Measurements from ENCODE around the gene C2orf78.
A peak's percentile ranks its signal among the peaks of the same experiment; 100 is the strongest.
"Not testable (repeated sequence)": the region's sequence is repeated elsewhere in the genome, so short reads cannot be mapped to it uniquely, and the experiment has no call there.

Gene C2orf78

DNA sequence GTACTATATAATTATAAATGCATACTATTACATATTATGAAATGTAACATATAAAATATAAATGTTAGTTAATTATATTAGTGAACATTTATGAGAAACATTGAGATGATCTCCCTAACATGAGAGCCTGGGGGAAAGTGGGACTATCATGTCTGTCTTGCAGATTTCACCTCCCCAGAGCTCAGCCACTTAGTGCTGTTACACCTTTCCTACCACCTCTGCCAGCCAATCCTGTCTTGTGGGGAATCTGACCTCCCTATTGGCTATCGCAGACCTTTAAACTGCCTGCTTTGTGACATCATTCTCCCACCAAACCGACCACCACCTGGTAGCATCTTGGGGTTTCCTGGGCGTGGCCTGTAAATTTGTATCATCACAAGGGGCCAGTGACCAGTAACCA is at the start of gene C2orf78:
TSS of gene C2orf78 (plus strand) at position 301 of the 400 bp plus-strand sequence. CDS start 127 bp downstream, outside the sequence.
- not testable (repeated sequence) for DNase-seq

DNA sequence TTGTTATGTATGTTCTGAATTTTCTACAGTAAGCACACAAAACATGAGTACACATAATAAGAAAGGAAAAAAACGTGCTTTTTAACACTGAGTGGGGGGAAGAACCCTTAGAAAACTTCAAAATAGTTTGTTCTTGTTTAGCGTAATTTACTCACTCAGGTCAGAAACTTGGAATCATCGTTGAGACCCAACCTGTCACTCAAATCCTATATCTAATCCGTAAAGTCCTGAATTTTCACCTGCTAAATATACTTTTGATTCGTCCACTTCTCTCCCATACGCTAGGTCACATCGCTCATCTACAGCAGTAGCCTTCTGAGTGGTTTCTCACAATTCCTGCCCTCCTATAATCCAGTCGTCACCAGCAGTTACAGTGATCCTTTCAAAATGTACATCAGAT is 47.6 kb upstream of the C2orf78 start:
- no peak for DNase-seq

GRCh38 chr2:73736855-73737779 is 46.9 kb upstream of the C2orf78 start, which contains the start of gene TPRKB:
TSS of gene TPRKB (minus strand) at chr2:73737345. CDS start at chr2:73734569, 2,776 bp downstream.
- DNase-seq, result peak; percentile 96

DNA sequence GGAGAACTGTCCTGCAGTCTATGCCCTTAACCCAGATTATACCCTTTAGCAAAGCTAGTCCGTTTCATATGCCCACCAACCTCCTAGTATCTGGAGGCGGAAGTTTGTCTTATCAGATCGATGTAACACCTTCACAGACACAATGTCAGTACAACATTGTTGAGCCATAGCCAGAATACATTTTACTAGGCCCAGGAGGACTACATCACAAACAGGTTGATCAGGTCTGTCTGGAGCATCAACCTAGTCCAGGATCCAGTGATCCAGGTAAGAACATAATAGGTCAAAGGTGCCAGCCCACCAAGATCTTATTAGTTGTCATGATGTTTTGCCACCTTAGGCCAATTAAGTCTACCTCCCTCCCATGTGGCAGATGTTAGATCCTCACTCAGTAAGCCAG is 44.9 kb upstream of the C2orf78 start:
- DNase-seq, result no peak

GRCh38 chr2:73740767-73741166 is 43.2 kb upstream of the C2orf78 start:
- no peak for DNase-seq

DNA sequence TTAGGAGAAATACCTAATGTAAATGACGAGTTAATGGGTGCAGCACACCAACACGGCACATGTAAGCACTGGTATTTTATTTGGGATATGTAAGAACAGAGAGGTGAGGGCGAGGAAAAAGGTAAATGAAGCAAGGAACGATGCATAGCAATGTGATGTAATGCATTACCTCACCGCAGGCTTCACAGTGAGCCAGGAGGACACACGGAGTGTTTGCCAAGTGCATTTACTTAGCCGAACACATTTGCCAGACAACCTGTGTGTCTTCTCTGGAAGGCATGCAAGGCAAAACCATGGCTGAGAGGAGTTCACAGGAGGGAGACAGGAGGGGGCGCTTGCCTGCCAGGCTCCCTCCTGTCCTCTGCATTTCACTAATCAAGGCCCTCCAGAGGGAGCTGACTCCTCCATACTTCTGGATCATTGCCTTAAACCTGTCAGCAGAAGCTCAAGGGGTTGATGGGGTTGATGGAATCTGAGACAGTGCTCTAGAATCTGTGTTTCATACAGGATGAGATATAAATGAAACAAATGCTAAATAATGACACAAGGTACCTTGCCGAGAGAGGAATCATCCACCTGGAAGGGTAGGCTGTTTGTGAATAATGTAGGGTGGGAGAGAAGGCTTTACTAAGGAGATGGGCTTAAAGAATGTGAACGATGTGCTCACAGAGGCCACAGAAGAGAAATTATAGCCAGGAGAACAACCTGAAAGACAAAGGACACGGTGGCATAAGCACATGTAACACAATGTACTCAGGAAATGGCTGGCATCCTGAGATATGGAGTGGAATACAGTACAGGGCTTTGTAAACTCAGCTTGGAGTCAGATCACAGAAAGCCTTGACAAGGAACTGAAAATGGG is 37.7 kb upstream of the C2orf78 start:
- no peak for DNase-seq

GRCh38 chr2:73746877-73747208 is 37.1 kb upstream of the C2orf78 start:
- no peak for DNase-seq

DNA sequence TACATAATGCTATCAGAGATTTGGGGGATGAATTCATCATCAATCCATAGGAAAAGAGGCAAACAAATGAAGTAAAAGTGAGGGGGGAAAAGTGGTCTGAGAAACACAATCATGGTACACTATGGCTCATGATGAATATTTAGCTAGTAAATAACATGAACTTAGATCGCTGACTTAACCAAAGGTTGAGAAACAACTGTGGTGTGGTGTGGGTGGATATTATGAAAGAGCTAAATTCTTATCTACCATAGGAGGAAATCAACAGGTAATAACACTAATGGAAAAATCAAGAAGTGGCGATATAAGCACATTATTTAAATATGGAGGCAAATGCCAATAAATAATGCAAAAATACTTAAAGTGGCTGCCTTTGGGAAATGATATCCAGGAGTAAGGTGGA is 34.7 kb upstream of the C2orf78 start:
- no peak for DNase-seq

- not testable (repeated sequence) for DNase-seq
Observed at GRCh38 chr2:73754332-73754731, 29.7 kb upstream of the C2orf78 start.

DNA sequence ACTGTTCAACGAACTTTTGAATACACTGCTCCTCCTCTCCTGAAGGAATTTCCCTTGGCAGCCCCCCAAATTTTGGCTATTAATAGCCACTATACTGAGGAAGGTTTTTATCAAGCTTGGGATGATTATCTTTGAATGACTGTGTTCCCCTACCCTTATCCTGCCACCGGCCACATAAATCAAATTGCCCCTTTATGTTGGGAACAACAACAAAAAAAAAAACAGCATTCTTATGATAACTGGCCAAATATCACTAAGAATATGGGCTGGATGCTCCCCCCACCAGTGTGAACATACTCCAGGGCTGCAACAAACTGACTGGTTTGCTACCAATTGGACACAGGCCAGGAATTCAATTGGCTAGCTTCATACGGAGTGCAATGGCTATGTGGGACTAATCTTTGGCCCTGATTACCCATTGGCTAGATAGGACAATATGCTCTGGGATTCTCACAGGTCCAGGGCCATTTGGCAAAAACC is 24.7 kb upstream of the C2orf78 start:
- no peak for DNase-seq

DNA sequence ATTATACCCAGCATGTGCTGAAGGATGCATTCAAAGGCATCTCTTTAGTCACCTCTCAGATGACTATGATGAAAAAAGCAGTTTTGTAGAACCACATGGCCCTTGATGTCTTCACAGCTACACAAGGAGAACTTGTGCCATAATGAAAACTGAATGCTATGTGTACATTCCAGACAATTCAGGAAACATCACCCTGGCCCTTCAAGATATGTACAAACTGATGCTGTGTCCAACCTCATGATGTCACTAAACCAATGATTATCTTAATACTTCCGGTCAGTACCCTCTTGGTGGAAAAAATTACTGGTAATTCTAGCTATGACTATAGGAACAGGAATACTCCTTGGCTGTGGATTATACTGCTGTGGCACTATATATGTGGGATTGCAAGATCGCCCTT is 24.1 kb upstream of the C2orf78 start:
- DNase-seq, result no peak

DNA sequence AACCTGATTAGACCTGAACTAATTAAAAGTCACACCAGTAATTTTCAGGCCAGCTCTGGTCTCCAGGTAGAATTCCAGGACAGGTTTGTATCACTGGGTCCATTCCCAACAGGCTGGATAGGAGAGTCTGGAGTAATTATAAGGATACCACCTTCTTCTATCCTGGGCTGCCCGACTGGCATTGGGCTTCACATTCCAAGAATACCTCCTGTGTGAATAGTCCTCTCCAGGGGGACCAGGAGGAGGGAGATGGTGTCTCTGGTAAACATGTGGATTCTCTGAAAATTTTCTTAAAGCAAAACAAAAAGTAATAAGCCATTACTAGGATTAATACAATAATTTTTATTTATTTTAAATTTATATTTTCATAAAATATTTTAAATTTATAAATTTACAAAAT is 21.4 kb upstream of the C2orf78 start:
- no peak for DNase-seq

GRCh38 chr2:73764945-73765344 is 19.0 kb upstream of the C2orf78 start:
- DNase-seq, result no peak

DNA sequence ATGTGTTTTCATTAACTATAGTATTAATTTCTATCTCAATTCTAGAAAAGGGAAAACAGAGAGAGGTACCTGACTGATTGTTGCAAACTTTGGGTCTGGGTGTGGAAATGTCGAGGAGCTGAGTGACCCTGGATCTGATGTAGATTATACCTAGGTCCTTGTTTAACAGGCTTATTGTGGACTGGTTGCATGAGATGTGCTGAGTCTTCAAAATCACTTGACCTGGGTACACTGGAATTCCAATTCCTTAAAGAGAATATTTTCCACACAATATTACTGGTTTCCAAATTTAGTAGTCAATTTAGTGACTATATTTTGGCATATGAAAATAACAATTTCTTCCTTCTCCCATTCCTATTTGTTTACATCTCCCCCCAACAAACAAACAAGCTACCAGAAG is 17.6 kb upstream of the C2orf78 start:
- DNase-seq, result no peak

- no peak for DNase-seq
Observed at GRCh38 chr2:73766994-73767393, 17.0 kb upstream of the C2orf78 start.

DNA sequence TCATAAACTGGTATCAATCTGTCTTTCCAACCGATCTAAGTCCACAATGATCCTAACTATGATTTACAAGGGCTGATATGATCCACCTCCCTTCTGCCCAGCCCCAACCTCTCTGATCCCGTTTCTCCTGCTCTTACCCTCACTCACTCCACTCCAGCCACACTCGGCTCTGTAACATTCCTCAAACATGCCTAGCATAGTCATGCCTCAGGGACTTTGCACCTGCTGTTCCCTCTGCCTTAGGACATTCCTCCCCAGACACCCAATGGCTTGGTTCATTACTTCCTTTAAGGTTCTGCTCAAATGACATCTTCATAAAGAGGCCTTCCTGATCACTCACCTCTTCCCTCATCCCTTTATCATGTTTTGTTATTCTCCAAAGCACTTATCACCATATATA is 13.3 kb upstream of the C2orf78 start:
- no peak for DNase-seq

DNA sequence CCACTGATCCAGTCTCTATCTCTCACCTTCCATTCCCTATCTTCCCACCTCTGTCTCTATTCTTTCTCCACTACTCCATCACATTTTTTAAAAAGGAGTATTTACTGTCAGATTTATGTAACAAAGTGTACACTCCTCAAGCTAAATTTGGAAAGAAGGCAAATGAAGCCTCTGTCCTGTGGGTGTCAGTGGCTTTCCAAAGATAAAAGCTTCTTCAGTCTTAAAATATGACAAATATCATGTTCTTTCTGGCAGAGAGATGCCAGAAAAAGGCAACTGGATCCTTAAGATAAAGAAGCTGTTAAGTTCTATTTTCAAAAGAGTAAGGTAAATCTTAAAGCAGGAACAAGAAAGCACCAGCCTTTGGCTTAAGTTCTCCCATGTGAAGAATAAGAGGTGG is 11.2 kb upstream of the C2orf78 start:
- DNase-seq, result no peak

DNA sequence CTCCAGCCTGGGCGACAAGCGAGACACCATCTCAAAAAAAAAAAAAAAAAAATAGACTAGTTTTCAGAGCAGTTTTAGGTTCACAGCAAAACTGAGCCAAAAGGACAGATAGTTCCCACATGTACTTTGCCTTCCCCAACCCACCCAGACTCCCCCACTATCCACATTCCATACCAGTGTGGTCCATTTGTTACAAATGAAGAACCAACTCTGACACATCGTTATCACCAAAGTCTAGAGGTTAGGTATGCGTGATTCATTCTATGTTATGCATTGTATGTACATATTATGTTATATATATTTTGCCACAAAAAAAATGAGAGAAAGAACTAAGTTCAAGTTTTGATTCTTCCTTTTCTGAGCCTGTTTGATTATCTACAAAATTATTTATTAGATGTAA is 7.6 kb upstream of the C2orf78 start:
- no peak for DNase-seq

- DNase-seq, result no peak
Observed at GRCh38 chr2:73776869-73777519, 7.0 kb upstream of the C2orf78 start.

- not testable (repeated sequence) for DNase-seq
Observed at GRCh38 chr2:73778867-73779466, 5.0 kb upstream of the C2orf78 start.

DNA sequence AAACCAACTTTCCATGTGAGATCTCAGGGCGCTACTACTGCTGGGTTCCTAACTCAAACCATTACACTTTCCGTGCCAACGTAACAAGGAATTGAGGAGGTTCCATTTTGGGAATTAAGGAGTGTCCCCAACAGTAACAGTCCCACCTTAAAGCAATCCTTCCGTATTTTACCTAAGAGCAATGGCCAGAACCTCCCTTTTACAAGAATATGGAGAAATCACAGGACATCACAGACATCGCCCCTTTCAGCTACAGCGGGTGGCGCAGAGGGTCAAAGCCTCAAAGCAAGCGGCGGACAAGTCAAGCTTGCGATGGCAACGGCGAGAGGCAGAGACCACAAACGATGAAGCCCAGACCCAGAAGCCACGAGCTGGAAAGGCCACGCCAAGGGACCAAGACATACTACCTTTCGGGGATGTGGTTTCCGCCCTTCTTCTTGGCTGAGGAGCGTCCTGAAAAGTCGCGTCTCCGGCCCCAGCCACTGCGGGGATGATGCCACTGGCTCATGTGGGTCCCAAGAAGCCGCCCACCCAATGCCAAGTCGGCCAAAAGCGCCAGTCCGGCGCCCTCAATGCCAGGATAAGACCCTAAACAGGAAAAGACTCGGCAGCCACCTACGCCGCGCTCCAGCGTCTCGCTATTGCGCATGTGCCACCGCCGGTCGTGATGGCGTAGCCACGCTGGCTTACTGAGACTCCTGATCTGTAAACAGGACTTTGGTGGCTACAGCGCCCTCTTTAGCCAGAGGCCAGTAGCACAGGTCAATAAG is 4.3 kb upstream of the C2orf78 start, which contains the start of gene DUSP11:
TSS of gene DUSP11 (minus strand) at position 637 of the 770 bp plus-strand sequence. CDS start at position 508, 129 bp downstream.
- peak; percentile 99 for DNase-seq

DNA sequence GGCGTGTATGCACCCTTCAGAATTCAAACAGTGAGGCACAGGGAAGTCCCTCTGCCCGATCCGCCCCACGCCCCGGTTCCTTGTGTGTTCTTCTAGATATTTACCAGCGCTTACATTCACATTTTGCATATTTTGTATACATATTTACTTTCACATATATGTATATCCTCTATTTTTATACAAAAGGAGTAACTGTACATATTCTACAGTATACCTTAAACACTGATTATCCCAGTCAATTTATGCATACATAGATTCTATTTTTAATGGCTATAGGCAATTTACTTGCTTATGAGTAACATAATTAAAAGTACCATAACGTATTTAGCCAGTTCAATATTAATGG is 3.8 kb upstream of the C2orf78 start:
- no peak for DNase-seq
